Effector memory CD8-positive, alpha-beta T cell (primary cell): ENCODE measurements around the gene MRPL17.
"Not testable (repeated sequence)": the region's sequence is repeated elsewhere in the genome, so short reads cannot be mapped to it uniquely, and the experiment has no call there.

Experiments used
- ATAC-seq: fragments of 150-1000 bp; cut with Tn5 transposase; replicated peaks from 2 replicates; pipeline ENCODE4 v1.10.0; 2021; ENCODE audit warnings: mild to moderate bottlenecking, moderate library complexity
- DNase-seq, 3 experiments: peaks; one replicate each; pipeline ENCODE4 v3.0.0; 2021
- H3K27ac Mint-ChIP-seq, 2 donors: one replicate each; pipeline ENCODE4 v1.8.0; 2022; ENCODE audit warnings: mild to moderate bottlenecking in 2 of 2, mixed read lengths in 2 of 2, moderate library complexity in 2 of 2
- H3K27me3 Mint-ChIP-seq, 2 donors: one replicate each; pipeline ENCODE4 v1.8.0; 2022; ENCODE audit warnings: mixed read lengths in 2 of 2
- H3K36me3 Mint-ChIP-seq: one replicate; pipeline ENCODE4 v1.8.0; 2022; ENCODE audit warnings: mild to moderate bottlenecking, moderate library complexity, mixed read lengths; ENCODE audit not compliant: insufficient read depth
- H3K4me1 Mint-ChIP-seq, 2 donors: one replicate each; pipeline ENCODE4 v1.8.0; 2022; ENCODE audit warnings: low read depth in 2 of 2, mixed read lengths in 2 of 2
- H3K4me3 Mint-ChIP-seq, 2 donors: one replicate each; pipeline ENCODE4 v1.8.0; 2022; ENCODE audit warnings: mild to moderate bottlenecking in 2 of 2, mixed read lengths in 2 of 2, moderate library complexity in 2 of 2
- H3K9me3 Mint-ChIP-seq, 2 donors: one replicate each; pipeline ENCODE4 v1.8.0; 2022; ENCODE audit warnings: mixed read lengths in 2 of 2
- total RNA-seq, 9 experiments: gene quantifications; one replicate each; lab custom pipeline; 2026; lab: John Stamatoyannopoulos, UW

Gene MRPL17
- total RNA-seq, result 6.0 to 80.6 (median 25.4) reads per million in 9 experiments

- Mint-ChIP-seq H3K9me3 (no peaks in the 10 kb centered on the region), H3K27ac (peak within 1 kb of the TSS; percentile 98 to 99), H3K36me3 (peaks cover 26% of the 10 kb centered on the region), H3K4me3 (peak within 1 kb of the TSS; percentile 95 to 100), H3K4me1 (peaks cover 22 to 26% of the 10 kb centered on the region in 2 donors), H3K27me3 (no peaks in the 10 kb centered on the region)
- ATAC-seq, result peak; percentile 95
- DNase-seq, result peak; percentile 98 to 99 (median 99)
Observed at GRCh38 chr11:6682936-6683861, at the start of gene MRPL17. Gene MRPL17, minus strand, starts transcription at chr11:6683340. Its CDS starts 44 bp downstream, at chr11:6683296.

DNA sequence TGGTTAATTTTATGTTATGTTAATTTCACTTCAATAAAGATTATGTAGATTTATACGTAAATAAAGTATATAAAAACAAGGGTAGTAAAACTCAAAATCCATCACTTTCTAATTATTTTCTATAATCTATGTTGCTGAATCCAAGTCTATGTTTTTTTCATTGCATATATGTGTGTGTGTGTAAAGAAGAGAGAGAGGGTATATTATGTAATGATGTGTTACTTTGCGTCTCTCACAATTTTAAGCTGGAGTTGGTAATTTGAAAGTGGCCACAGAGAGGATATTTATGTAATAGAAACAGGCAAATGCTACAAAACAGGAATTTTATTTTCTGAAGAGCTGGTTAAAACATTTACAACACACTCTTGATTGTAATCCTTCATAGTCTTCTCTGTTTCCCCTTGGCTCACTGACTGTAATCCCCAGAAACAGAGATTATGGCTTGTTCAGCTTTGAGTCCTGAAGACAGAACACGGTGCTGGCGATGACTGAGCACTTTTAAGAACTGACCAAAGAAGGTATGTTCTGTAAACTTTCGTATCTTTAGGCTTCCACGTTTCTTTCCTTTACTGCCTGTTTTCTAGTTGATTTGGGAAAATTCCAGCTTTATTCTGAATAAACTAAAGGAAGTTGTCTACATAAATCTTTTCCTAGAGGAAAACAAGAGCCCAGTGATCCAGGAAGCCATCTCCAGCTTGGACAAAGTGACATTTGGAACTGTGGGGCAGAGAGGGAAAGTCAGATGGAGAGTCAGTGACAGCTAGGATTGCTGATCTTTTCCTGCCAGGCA, 45.0 kb upstream of the MRPL17 start:
- Mint-ChIP-seq H3K27ac (peak overlapping the region; percentile 71 to 93), H3K4me1 (peaks cover 44 to 71% of the 10 kb centered on the region in 2 donors), H3K4me3 (peak overlapping the region in 1 of 2 donors; percentile 56), H3K36me3 (peaks cover 23% of the 10 kb centered on the region), H3K27me3 (no peaks in the 10 kb centered on the region), H3K9me3 (no peaks in the 10 kb centered on the region)
- no peak for DNase-seq
- no peak for ATAC-seq

GRCh38 chr11:6725386-6725896, 42.3 kb upstream of the MRPL17 start:
- ATAC-seq (no peak), DNase-seq (no peak)
- peaks cover 68 to 91% of the 10 kb centered on the region in 2 donors for H3K4me1 Mint-ChIP-seq
- peak overlapping the region; percentile 88 to 93 for H3K27ac Mint-ChIP-seq
- no peaks in the 10 kb centered on the region for H3K9me3 Mint-ChIP-seq
- H3K36me3 Mint-ChIP-seq, result peaks cover 38% of the 10 kb centered on the region
- peak overlapping the region in 1 of 2 donors; percentile 64 for H3K4me3 Mint-ChIP-seq
- H3K27me3 Mint-ChIP-seq, result no peaks in the 10 kb centered on the region

GRCh38 chr11:6724013-6724412, 40.9 kb upstream of the MRPL17 start:
- Mint-ChIP-seq H3K36me3 (peaks cover 42% of the 10 kb centered on the region), H3K4me1 (peaks cover 69 to 94% of the 10 kb centered on the region in 2 donors), H3K27ac (peak overlapping the region; percentile 33 to 93), H3K9me3 (no peaks in the 10 kb centered on the region), H3K27me3 (no peaks in the 10 kb centered on the region), H3K4me3 (peak overlapping the region in 1 of 2 donors; percentile 48)
- ATAC-seq, result no peak
- DNase-seq, result no peak

- DNase-seq (no peak), ATAC-seq (no peak)
- peaks cover 41% of the 10 kb centered on the region for H3K36me3 Mint-ChIP-seq
- peaks cover 53 to 85% of the 10 kb centered on the region in 2 donors for H3K4me1 Mint-ChIP-seq
- no peaks in the 10 kb centered on the region for H3K9me3 Mint-ChIP-seq
- H3K4me3 Mint-ChIP-seq, result peak overlapping the region; percentile 26 to 48
- peak overlapping the region; percentile 85 to 93 for H3K27ac Mint-ChIP-seq
- H3K27me3 Mint-ChIP-seq, result no peaks in the 10 kb centered on the region
Observed at GRCh38 chr11:6721343-6721742, 38.2 kb upstream of the MRPL17 start.

- ATAC-seq (no peak), DNase-seq (no peak)
- Mint-ChIP-seq H3K4me1 (peaks cover 45 to 73% of the 10 kb centered on the region in 2 donors), H3K9me3 (no peaks in the 10 kb centered on the region), H3K36me3 (peaks cover 40% of the 10 kb centered on the region), H3K4me3 (no peak overlapping the region), H3K27me3 (no peaks in the 10 kb centered on the region), H3K27ac (peak overlapping the region; percentile 60 to 86)
Observed at GRCh38 chr11:6719576-6719975, 36.4 kb upstream of the MRPL17 start.

DNA sequence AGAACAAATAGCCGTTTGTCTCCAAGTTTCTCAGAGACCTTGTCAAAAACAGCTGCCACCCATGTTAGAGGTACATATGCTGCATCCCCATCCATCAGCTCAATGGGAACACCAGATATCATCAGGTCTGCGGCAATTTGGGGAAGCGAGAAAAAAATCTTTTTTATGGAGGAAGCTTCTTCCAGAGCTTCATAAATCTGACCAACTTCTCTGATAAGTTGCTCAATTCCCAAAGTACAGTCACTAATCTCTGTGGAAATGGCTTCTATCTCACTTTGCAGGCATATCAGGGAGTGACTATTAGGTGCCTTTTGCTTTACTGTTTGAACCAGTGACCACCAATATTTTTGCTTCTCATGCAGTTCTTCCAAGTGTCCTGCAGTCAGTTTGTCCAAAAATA, 34.3 kb upstream of the MRPL17 start:
- Mint-ChIP-seq H3K36me3 (peaks cover 47% of the 10 kb centered on the region), H3K4me3 (no peak overlapping the region), H3K27me3 (no peaks in the 10 kb centered on the region), H3K27ac (peak overlapping the region in 1 of 2 donors; percentile 31), H3K9me3 (no peaks in the 10 kb centered on the region), H3K4me1 (peaks cover 32 to 57% of the 10 kb centered on the region in 2 donors)
- DNase-seq (no peak), ATAC-seq (no peak)

DNA sequence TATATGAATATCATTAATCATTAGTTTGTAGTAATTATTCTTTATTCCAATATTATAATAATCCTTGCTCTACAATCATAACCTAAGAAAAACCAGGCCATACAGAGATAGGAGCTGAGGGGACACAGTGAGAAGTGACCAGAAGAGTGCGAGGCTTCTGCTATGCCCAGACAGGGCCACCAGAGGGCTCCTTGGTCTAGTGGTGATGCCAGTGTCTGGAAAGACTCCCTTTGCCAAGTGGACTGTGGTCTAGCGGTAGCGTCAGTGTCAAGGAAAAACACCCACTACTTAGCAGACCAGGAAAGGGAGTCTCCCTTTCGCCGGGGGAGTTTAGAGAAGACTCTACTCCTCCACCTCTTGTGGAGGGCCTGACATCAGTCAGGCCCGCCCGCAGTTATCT, 28.4 kb upstream of the MRPL17 start:
- Mint-ChIP-seq H3K27ac (peak overlapping the region; percentile 26 to 89), H3K4me1 (peaks cover 13 to 41% of the 10 kb centered on the region in 2 donors), H3K36me3 (peaks cover 19% of the 10 kb centered on the region)
- ATAC-seq, H3K9me3 Mint-ChIP-seq, H3K4me3 Mint-ChIP-seq, H3K27me3 Mint-ChIP-seq: not testable (repeated sequence)
- DNase-seq, result peak in 2 of 3 experiments; percentile 12 to 25

DNA sequence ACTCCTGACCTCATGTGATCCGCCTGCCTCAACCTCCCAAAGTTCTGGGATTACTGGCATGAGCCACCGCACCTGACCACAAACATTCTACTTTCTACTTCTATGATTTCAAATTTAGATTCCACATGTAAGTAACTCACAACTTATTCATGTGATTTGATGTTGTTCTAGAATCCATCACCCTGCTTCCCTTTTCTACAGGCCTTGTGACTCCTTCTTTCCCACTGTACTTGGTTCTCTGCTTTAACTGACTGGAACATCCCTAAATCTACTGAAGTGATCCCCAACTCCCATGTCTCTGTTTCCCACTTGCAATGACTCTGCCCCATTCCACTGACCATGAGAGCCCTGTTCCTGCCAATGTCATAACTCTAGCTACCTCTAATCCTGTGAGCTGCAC, 25.7 kb upstream of the MRPL17 start:
- Mint-ChIP-seq H3K27ac (peak overlapping the region; percentile 81 to 96), H3K36me3 (peaks cover 14% of the 10 kb centered on the region), H3K4me1 (peaks cover 13 to 36% of the 10 kb centered on the region in 2 donors), H3K9me3 (no peaks in the 10 kb centered on the region), H3K4me3 (no peak overlapping the region), H3K27me3 (no peaks in the 10 kb centered on the region)
- DNase-seq (no peak), ATAC-seq (no peak)

DNA sequence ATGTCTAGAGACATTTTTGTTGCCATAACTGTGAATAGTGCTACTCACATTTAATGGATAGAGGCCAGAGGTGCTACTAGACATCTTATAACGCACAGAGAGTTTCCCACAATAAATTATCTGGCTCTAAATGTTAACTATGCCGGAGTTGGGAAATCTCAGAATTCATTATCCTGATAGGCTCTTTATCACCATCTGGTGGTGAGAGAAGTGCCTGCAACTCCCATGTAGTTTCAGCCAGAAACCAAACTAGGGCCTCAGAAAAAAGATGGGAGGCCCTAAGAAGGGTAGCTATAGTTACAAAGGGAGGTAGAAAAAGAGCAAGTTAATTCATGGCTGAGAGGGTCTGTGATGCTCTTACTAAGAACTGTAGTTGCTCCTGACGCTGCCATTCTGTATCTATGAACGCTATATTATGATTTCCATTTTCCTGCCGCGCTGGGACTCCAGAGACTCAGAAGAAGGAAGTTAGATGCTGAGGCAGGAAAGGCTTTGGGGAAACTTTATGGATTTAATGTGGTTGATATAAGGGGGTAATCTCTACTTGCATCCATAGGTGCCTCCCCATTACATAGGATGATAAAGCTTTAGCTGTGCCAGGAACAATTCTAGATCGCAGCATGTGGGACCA, 22.9 kb upstream of the MRPL17 start:
- Mint-ChIP-seq H3K27me3 (no peaks in the 10 kb centered on the region), H3K27ac (peak overlapping the region in 1 of 2 donors; percentile 36)
- DNase-seq, result peak; percentile 35 to 44 (median 38)

GRCh38 chr11:6703247-6704063, 20.3 kb upstream of the MRPL17 start:
- H3K27ac Mint-ChIP-seq, result no peak overlapping the region
- DNase-seq, result peak in 1 of 3 experiments; percentile 21

More for the DNA sequence above, 22.9 kb upstream of the MRPL17 start:
- peak; percentile 76 for ATAC-seq
- Mint-ChIP-seq H3K4me1 (peaks cover 7 to 28% of the 10 kb centered on the region in 2 donors), H3K36me3 (peaks cover 8% of the 10 kb centered on the region), H3K4me3 (no peak overlapping the region), H3K9me3 (no peaks in the 10 kb centered on the region)

DNA sequence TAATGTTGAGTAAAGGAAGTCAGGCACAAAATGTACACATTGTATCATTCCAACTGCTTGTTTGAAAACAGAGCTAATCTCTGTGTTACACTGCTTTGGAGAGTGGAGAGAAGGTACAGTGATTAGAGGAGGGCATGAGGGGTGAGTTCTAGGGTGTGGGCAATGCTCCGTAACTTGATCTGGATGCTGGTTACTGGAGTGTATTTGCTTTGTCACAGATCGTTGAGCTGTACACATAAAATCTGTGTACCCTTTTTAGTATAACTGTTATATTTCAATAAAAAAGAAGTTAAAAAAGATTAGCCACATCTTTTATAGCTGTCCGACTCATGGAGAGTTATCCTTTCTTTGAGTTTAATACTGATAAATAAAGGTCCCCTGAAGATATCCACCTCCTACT, 18.8 kb upstream of the MRPL17 start:
- H3K9me3 Mint-ChIP-seq, ATAC-seq, H3K4me3 Mint-ChIP-seq, H3K36me3 Mint-ChIP-seq, H3K27me3 Mint-ChIP-seq, H3K4me1 Mint-ChIP-seq, DNase-seq: not testable (repeated sequence)
- peak overlapping the region; percentile 10 to 20 for H3K27ac Mint-ChIP-seq

More at GRCh38 chr11:6703247-6704063, 20.3 kb upstream of the MRPL17 start:
- Mint-ChIP-seq H3K36me3 (peaks cover 4% of the 10 kb centered on the region), H3K9me3 (no peaks in the 10 kb centered on the region), H3K27me3 (no peaks in the 10 kb centered on the region), H3K4me3 (no peak overlapping the region), H3K4me1 (peaks cover 5 to 10% of the 10 kb centered on the region in 2 donors)
- ATAC-seq, result peak; percentile 50
